Measurements from ENCODE around the gene TMEM30A.

The TMEM30A gene

GRCh38 chr6:75306064-75306463 is 21.5 kb upstream of the TMEM30A start:
- H3K4me3 ChIP-seq (ENCODE audit: low read depth, low read length): no peak overlapping the region
- POLR2A ChIA-PET: no interaction called here
- TF ChIP-seq CTCF (IDR thresholded peaks at IDR 0.05; ENCODE audit: insufficient read depth, low read length, missing control alignments): no peak
- CTCF ChIA-PET: interaction anchor here (0.9 to 15.0 kb wide), 5 partner anchors 27 to 223 kb away, joined by 3 to 152 read pairs (median 4); no protein-coding TSS in a partner anchor
- DNase-seq (ENCODE audit: low read depth, low spot score): no peak

GRCh38 chr6:75305573-75305972 is 21.0 kb upstream of the TMEM30A start:
- no peak for DNase-seq (ENCODE audit: low read depth, low spot score)
- no peak overlapping the region for H3K4me3 ChIP-seq (ENCODE audit: low read depth, low read length)
- ChIA-PET CTCF (interaction anchor here (0.9 to 15.0 kb wide), 7 partner anchors 8 to 224 kb away, joined by 3 to 152 read pairs (median 5); no protein-coding TSS in a partner anchor), POLR2A (no interaction called here)
- no peak for TF ChIP-seq CTCF (IDR thresholded peaks at IDR 0.05; ENCODE audit: insufficient read depth, low read length, missing control alignments)

GRCh38 chr6:75302280-75302679 is 17.7 kb upstream of the TMEM30A start:
- no peak for DNase-seq (ENCODE audit: low read depth, low spot score)
- ChIA-PET POLR2A (no interaction called here), CTCF (interaction anchor here (1.0 to 15.0 kb wide), 2 partner anchors 227 to 244 kb away, joined by 3 to 152 read pairs; no protein-coding TSS in a partner anchor)
- no peak overlapping the region for H3K4me3 ChIP-seq (ENCODE audit: low read depth, low read length)
- TF ChIP-seq CTCF (IDR thresholded peaks at IDR 0.05; ENCODE audit: insufficient read depth, low read length, missing control alignments): no peak

- POLR2A ChIA-PET: no interaction called here
- CTCF ChIA-PET: interaction anchor here (0.7 to 15.0 kb wide), 5 partner anchors 12 to 228 kb away, joined by 3 to 152 read pairs (median 8); no protein-coding TSS in a partner anchor
- DNase-seq (ENCODE audit: low read depth, low spot score): no peak
- no peak overlapping the region for H3K4me3 ChIP-seq (ENCODE audit: low read depth, low read length)
- TF ChIP-seq CTCF (IDR thresholded peaks at IDR 0.05; ENCODE audit: insufficient read depth, low read length, missing control alignments): no peak
Measured at GRCh38 chr6:75301537-75301936, 16.9 kb upstream of the TMEM30A start.

DNA sequence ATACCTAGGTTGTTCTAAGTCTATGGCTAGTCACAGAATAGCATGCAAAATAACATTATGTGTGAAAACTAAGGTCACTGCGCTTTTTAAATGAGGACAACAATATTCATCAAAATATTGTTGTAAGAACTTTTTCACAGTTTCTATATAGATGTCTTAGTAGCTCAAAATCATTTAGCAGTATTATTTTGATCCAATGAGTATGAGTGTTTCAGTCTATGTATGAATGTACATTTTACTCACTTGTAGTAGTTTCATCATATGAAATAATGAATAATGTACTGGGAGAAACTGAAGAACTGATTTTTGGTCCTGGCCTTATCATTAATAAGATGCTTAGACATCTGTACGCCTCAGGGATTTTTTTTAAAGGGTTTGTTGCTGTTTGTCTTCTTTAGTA is 16.5 kb upstream of the TMEM30A start:
- ChIA-PET CTCF (interaction anchor here (0.7 to 15.0 kb wide), 6 partner anchors 12 to 228 kb away, joined by 3 to 152 read pairs (median 7); no protein-coding TSS in a partner anchor), POLR2A (no interaction called here)
- no peak overlapping the region for H3K4me3 ChIP-seq (ENCODE audit: low read depth, low read length)
- no peak for TF ChIP-seq CTCF (IDR thresholded peaks at IDR 0.05; ENCODE audit: insufficient read depth, low read length, missing control alignments)
- no peak for DNase-seq (ENCODE audit: low read depth, low spot score)

DNA sequence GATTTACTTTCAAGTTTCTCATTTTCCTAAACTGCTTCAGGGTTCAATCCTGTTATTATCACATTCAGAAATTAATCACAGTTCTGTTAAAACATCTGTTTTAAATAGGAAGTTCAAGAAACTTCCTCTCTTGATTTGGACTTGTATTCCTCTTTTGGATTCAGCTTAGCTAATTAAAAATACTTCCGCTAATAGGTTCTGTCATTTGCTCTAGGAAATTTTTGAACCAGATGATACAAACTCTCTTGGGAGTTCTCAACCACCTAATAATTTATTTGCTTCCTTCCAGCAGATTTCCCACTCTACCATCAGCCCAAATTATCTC is 15.9 kb upstream of the TMEM30A start:
- no peak overlapping the region for H3K4me3 ChIP-seq (ENCODE audit: low read depth, low read length)
- ChIA-PET POLR2A (no interaction called here), CTCF (interaction anchor here (0.7 to 15.0 kb wide), 9 partner anchors 13 to 303 kb away, joined by 3 to 152 read pairs (median 8); no protein-coding TSS in a partner anchor)
- TF ChIP-seq CTCF (IDR thresholded peaks at IDR 0.05; ENCODE audit: insufficient read depth, low read length, missing control alignments): no peak
- DNase-seq (ENCODE audit: low read depth, low spot score): no peak

All from AG04449 (cell line).